Islet of Langerhans (tissue), 1 donor: Measurements from ENCODE around the gene KCNA5.

Source experiments
- FAIRE-seq: peaks from one replicate; lab custom pipeline; 2011; peaks lifted over from hg19 to GRCh38; lab: Jason Lieb, UNC

The KCNA5 gene

GRCh38 chr12:5043589-5044419 lies at the start of gene KCNA5:
TSS of gene KCNA5 (plus strand) at chr12:5043879. CDS start at chr12:5044148, 269 bp downstream.
- FAIRE-seq, result peak; percentile 9

GRCh38 chr12:4994622-4995021 lies 49.1 kb upstream of the KCNA5 start:
- no peak for FAIRE-seq

- no peak for FAIRE-seq
Measured at GRCh38 chr12:4996714-4997113, 47.0 kb upstream of the KCNA5 start.

GRCh38 chr12:4997939-4998338 lies 45.7 kb upstream of the KCNA5 start:
- FAIRE-seq, result no peak

- FAIRE-seq, result no peak
Measured at GRCh38 chr12:5000204-5000603, 43.5 kb upstream of the KCNA5 start.

- FAIRE-seq, result no peak
Measured at GRCh38 chr12:5000658-5001385, 42.9 kb upstream of the KCNA5 start.

GRCh38 chr12:5003025-5003666 lies 40.5 kb upstream of the KCNA5 start:
- peak; percentile 51 for FAIRE-seq

- FAIRE-seq, result no peak
Measured at GRCh38 chr12:5008661-5009060, 35.0 kb upstream of the KCNA5 start.

- no peak for FAIRE-seq
Measured at GRCh38 chr12:5010151-5010550, 33.5 kb upstream of the KCNA5 start.

GRCh38 chr12:5012337-5012736 lies 31.3 kb upstream of the KCNA5 start:
- no peak for FAIRE-seq

- FAIRE-seq, result no peak
Measured at GRCh38 chr12:5013266-5013730, 30.4 kb upstream of the KCNA5 start.

GRCh38 chr12:5014269-5014668 lies 29.4 kb upstream of the KCNA5 start:
- no peak for FAIRE-seq

- FAIRE-seq, result no peak
Measured at GRCh38 chr12:5015711-5016492, 27.8 kb upstream of the KCNA5 start.

GRCh38 chr12:5016526-5016925 lies 27.2 kb upstream of the KCNA5 start:
- no peak for FAIRE-seq

- FAIRE-seq, result no peak
Measured at GRCh38 chr12:5017638-5018348, 25.9 kb upstream of the KCNA5 start.

GRCh38 chr12:5018677-5019076 lies 25.0 kb upstream of the KCNA5 start:
- no peak for FAIRE-seq

- FAIRE-seq, result no peak
Measured at GRCh38 chr12:5022025-5022424, 21.7 kb upstream of the KCNA5 start.

- FAIRE-seq, result no peak
Measured at GRCh38 chr12:5022465-5023061, 21.1 kb upstream of the KCNA5 start.

GRCh38 chr12:5023842-5024241 lies 19.8 kb upstream of the KCNA5 start:
- FAIRE-seq, result no peak

- no peak for FAIRE-seq
Measured at GRCh38 chr12:5026342-5026938, 17.2 kb upstream of the KCNA5 start.
